ENCODE data around the gene EOLA1. TPM values are rescaled to one million over a fixed set of nuclear protein-coding genes. Genes with fewer than 3 reads are reported as not detected.

Gene EOLA1
- total RNA-seq = 13.8 and 14.3 TPM in 2 replicates

DNA sequence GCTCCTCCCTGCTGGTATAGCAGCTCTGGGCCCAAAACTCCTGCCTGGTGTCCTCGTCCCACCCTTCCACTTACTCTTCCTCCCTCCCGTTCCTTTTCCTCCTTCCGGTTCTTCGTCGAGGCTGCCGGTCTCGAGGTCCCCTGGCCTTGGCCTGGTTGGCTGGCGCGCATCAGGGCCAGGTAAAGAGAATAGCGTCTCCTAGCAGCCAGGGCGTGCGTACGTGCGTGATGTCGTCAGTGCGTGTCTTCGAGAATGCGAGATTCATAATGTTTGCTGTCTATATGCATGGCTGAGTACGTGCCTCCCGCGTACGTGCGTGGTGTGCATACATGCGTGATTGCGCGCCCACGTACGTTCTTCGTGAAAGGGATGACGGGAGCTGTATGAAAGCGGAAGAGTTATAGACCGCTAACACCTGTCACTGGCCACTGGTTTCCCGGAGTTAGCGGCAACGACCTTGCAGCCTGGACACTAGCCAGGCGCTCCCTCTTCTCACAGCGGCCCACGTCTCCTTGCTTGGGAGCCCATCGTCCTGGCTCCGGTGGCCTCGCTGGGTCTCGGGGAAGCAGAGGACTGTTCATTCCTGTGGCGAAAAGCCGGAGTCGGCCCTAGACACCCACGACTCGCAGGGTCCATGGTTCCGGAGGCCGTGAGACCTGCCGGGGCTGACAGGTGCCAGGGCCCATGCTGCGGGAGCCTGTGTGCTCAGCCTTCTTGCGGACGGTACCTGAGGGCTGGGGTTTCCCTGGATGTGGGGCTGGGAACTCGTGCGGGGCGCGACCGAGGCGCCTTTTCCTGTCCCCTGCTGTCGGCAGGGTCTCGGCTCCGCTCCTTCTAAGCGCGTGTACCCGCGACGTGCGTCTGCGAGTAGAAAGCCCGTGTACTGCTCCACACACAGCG lies at the start of gene EOLA1:
Gene EOLA1, plus strand, starts transcription at position 392 of the 900 bp plus-strand sequence. CDS start 4,619 bp downstream, outside the sequence.

DNA sequence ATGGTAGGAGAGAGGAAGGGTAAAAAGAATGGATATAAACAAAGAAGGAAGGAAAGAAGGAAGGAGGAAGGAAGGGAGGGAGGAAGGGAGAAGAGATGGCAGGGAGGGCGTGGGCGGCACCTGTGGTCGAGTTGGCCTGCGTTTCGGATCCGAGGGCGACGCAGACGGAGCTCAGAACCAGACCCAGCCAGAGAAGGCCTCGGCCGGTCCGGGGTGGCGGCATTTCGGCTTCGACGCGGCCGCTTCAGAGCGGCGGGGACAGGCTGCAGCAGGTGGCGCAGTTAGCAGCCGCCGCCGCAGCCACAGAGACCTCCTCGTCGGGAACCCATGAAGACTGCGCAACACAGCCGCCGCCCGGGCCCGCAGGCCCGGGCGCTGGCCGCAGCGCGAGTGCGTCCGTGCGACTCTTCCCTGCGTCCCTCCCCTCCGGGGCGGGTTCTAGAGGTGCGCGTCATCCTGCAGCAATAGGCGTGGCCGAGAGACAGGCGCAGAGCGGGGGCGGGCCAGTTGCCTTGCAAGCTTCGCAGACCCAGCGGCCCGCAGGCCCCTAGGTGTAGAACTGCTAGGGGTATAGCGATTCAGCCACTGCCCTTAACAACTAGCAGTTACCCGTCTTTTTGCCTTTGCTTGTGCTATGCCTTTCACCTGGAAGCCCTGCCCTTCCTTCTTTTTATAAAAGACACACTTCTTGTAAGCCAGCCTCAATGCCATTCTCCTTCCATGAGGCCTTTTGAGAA lies 35.7 kb upstream of the EOLA1 start, which contains the start of gene IDS:
Gene IDS, minus strand, starts transcription at position 392 of the 737 bp plus-strand sequence. Its CDS starts 169 bp downstream, at position 223.

DNA sequence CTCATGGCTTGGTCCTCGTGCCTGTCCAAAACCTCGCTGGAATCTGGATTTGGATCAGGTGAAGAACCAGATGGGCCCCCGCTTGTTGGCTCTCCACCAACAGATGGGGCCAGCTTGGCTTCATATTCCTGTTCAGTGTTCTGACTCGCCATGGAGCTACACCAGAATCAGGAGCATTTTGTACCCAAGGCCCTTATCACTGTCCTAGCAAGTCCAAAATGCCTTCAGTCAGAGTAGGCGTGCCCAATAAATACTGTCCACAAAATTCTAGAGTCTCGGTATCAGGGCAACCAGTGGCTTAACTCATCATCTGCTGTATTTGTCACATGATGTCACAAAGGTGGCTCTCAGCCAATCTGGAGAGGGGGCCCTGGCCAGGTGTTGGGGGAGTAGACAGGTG lies 8.9 kb downstream of the EOLA1 start, which contains the start of gene HSFX3:
Gene HSFX3, minus strand, starts transcription at position 224 of the 400 bp plus-strand sequence. Its CDS starts 72 bp downstream, at position 152.

DNA sequence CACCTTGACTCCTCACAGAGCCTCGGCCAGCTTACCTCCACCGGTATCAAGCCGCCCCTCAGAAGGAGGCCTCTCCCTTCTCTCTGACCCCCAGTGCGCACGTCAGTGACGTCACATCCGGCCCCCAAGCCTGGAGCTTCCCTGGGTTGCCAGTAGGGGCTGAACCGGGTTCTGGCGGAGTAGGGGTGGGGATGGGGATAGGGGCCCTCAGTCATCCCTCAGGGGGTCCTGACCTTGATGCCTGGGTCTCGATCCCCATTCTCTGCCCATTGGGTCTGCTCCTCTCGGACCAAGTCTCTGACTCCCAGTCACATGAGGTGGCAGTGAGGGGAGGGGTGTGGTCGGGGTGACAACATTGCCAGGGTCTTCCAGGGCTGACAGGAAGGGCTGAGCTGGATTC lies 46.5 kb downstream of the EOLA1 start, which contains the start of gene MAGEA9B:
Gene MAGEA9B, minus strand, starts transcription at position 101 of the 400 bp plus-strand sequence. CDS start 4,280 bp downstream, outside the sequence.

DNA sequence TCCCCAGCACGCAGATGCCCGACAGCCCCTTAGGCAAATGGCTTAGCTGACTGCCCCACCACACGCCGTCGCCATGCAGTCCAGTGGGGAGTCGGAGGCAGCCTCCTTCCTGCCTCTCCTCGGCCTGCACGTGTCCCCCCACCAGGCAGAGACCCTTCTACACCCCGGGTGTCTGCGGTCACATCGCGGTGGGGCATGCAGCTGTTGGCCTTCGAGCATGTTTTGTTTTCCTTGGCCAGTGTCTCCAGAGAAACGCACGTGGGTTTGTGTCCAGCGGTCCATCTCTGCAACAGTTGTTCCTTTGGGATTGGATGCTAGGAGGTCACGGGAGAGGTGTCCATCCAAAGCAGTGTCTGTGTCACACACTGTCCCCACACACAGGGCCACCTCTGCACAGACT lies 54.4 kb downstream of the EOLA1 start, which contains the start of gene HSFX2:
Gene HSFX2, minus strand, starts transcription at position 101 of the 400 bp plus-strand sequence. CDS start 614 bp downstream, outside the sequence.

Other genes with a start within 250 kb of the EOLA1 start
- 105 and 160 TPM in 2 replicates for gene IDS, start 35.7 kb upstream of the EOLA1 start, total RNA-seq
- gene HSFX3, start 8.9 kb downstream of the EOLA1 start, total RNA-seq = not detected in 2 replicates
- not detected in 2 replicates for gene MAGEA9B, start 46.4 kb downstream of the EOLA1 start, total RNA-seq
- gene HSFX2, start 54.3 kb downstream of the EOLA1 start, total RNA-seq = 0.72 TPM in 1 of 2 replicates, not detected in the other
- gene TMEM185A, start 90.8 kb downstream of the EOLA1 start, total RNA-seq = 19.6 and 22.2 TPM in 2 replicates
- gene MAGEA11, start 171.0 kb downstream of the EOLA1 start, total RNA-seq = not detected in 2 replicates
- gene HSFX1, start 233.1 kb downstream of the EOLA1 start, total RNA-seq = 1.1 and 1.7 TPM in 2 replicates
- not detected in 2 replicates for gene MAGEA9, start 240.9 kb downstream of the EOLA1 start, total RNA-seq

All from smooth muscle cell of the pulmonary artery (primary cell).